CD4-positive, alpha-beta T cell (primary cell): Measurements from ENCODE around the gene CCDC136. TPM values are rescaled to one million over a fixed set of nuclear protein-coding genes. Genes with fewer than 3 reads are reported as not detected.

Experiments used
- ATAC-seq: fragments of 200-7000 bp; cut with Tn5 transposase; one replicate; pipeline ENCODE4 v1.10.0; 2022; ENCODE audit warnings: mild to moderate bottlenecking; ENCODE audit not compliant: poor library complexity
- CTCF ChIA-PET: fragments of 350-600 bp; sonication (Branson Sonifier 250); formaldehyde crosslinking; loops from one replicate; lab custom pipeline; 2021; ENCODE audit warnings: antibody characterized with exemption, inconsistent platforms; lab: Charles Lee
- POLR2A ChIA-PET: fragments of 350-600 bp; sonication (Branson Sonifier 250); formaldehyde crosslinking; loops from one replicate; lab custom pipeline; 2021; ENCODE audit warnings: antibody characterized with exemption, inconsistent platforms; lab: Charles Lee
- DNase-seq, 14 experiments: peaks; one replicate each; pipeline ENCODE4 v3.0.0-alpha.2; 2013 to 2020; ENCODE audit warnings: mixed read lengths in 2 of 14
- H3K27ac ChIP-seq, 2 donors: one replicate each; pipeline versions ENCODE4 v1.5.1 to v1.7.0; 2013; ENCODE audit warnings: low read length in 2 of 2, low read depth in 1 of 2, mild to moderate bottlenecking in 1 of 2
- H3K27me3 ChIP-seq, 2 experiments: 1 replicate in 1 of 2; 2 replicates in 1 of 2; pipeline versions ENCODE4 v1.6.1 to v1.7.0; 2013; ENCODE audit warnings: low read length in 2 of 2, control low read depth in 1 of 2, mild to moderate bottlenecking in 1 of 2, moderate library complexity in 1 of 2; ENCODE audit not compliant: insufficient read depth in 2 of 2, control insufficient read depth in 1 of 2
- H3K36me3 ChIP-seq: one replicate; pipeline ENCODE4 v1.6.1; 2013; ENCODE audit warnings: low read length, control low read depth; ENCODE audit not compliant: insufficient read depth
- H3K4me1 ChIP-seq: one replicate; pipeline ENCODE4 v1.6.1; 2013; ENCODE audit warnings: low read length, control low read depth; ENCODE audit not compliant: insufficient read depth
- H3K4me3 ChIP-seq: one replicate; pipeline ENCODE4 v1.5.1; 2013; ENCODE audit warnings: mild to moderate bottlenecking, low read length, moderate library complexity
- H3K9me3 ChIP-seq, 2 experiments: 1 replicate in 1 of 2; 2 replicates in 1 of 2; pipeline versions ENCODE4 v1.6.1 to v1.7.0; 2013; ENCODE audit warnings: low read length in 2 of 2, mild to moderate bottlenecking in 2 of 2, control low read depth in 1 of 2, moderate library complexity in 1 of 2; ENCODE audit not compliant: control insufficient read depth in 1 of 2, insufficient read depth in 1 of 2
- H3K27ac Mint-ChIP-seq: one replicate; pipeline ENCODE4 v1.8.0; 2020; ENCODE audit warnings: mixed read lengths
- H3K27me3 Mint-ChIP-seq: one replicate; pipeline ENCODE4 v1.8.0; 2021; ENCODE audit warnings: mixed read lengths
- H3K36me3 Mint-ChIP-seq: one replicate; pipeline ENCODE4 v1.8.0; 2021; ENCODE audit warnings: low read depth, mixed read lengths
- H3K4me1 Mint-ChIP-seq: one replicate; pipeline ENCODE4 v1.8.0; 2021; ENCODE audit warnings: low read depth, mixed read lengths
- H3K4me3 Mint-ChIP-seq: one replicate; pipeline ENCODE4 v1.8.0; 2020; ENCODE audit warnings: mild to moderate bottlenecking, mixed read lengths
- H3K9me3 Mint-ChIP-seq: one replicate; pipeline ENCODE4 v1.8.0; 2020; ENCODE audit warnings: mixed read lengths
- intact Hi-C, 2 experiments: fragments of 100-400 bp; cut with DNase I in 1 of 2; cut with micrococcal nuclease in 1 of 2; formaldehyde crosslinking; loops; one replicate each; pipeline versions ENCODE4 v1.15.1 to v1.9.0; 2023 to 2025; cut with DNase I, micrococcal nuclease
- total RNA-seq, 174 experiments: library from RNA in 2 of 174; stranded (reverse) in 2 of 174; gene quantifications; one replicate each; pipeline ENCODE4 v1.2.3 and lab custom pipeline; 2021 to 2026
- TF ChIP-seq, protein P1 (sequence below): fragments of 200-600 bp; IDR thresholded peaks from one replicate; pipeline ENCODE4 v1.8.0; 2022; ENCODE audit warnings: antibody characterized with exemption, mild to moderate bottlenecking

CCDC136 gene
- total RNA-seq, 2 experiments from 2014 or later, result 4.5 to 4.9 TPM

DNA sequence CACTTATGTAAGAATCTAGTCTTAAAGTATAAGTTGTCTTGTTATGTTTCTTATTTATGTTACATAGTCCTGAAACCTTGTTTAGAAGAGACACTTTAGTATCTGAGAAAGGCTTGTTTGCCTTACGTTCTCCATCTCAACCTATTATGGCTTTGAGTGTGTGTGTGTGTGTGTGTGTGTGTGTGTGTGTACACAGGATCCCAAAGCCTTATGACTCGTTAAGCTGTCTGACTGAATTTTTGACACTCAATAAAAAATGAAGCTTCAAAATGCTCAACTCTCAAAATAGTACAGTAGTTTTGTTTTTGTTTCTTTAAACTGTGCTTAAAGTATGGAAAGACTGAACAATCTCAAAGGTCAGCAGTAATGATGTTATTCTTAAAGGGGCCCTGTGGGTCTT lies 34.6 kb upstream of the CCDC136 start:
- no peaks in the 10 kb centered on the region for H3K9me3 Mint-ChIP-seq
- peaks cover 91% of the 10 kb centered on the region for H3K36me3 Mint-ChIP-seq
- intact Hi-C loops, result no loop called here
- no peak overlapping the region for H3K27ac Mint-ChIP-seq
- TF ChIP-seq, protein P1, sequence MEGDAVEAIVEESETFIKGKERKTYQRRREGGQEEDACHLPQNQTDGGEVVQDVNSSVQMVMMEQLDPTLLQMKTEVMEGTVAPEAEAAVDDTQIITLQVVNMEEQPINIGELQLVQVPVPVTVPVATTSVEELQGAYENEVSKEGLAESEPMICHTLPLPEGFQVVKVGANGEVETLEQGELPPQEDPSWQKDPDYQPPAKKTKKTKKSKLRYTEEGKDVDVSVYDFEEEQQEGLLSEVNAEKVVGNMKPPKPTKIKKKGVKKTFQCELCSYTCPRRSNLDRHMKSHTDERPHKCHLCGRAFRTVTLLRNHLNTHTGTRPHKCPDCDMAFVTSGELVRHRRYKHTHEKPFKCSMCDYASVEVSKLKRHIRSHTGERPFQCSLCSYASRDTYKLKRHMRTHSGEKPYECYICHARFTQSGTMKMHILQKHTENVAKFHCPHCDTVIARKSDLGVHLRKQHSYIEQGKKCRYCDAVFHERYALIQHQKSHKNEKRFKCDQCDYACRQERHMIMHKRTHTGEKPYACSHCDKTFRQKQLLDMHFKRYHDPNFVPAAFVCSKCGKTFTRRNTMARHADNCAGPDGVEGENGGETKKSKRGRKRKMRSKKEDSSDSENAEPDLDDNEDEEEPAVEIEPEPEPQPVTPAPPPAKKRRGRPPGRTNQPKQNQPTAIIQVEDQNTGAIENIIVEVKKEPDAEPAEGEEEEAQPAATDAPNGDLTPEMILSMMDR, result no peak
- H3K4me1 ChIP-seq, result no peaks in the 10 kb centered on the region
- no peak overlapping the region for H3K4me3 Mint-ChIP-seq
- H3K36me3 ChIP-seq, result peaks cover 71% of the 10 kb centered on the region
- no peak overlapping the region for H3K4me3 ChIP-seq
- H3K27me3 Mint-ChIP-seq, result no peaks in the 10 kb centered on the region
- POLR2A ChIA-PET, result no interaction called here
- no peaks in the 10 kb centered on the region for H3K9me3 ChIP-seq
- H3K4me1 Mint-ChIP-seq, result peaks cover 4% of the 10 kb centered on the region
- DNase-seq, result no peak
- no peak for ATAC-seq
- no peaks in the 10 kb centered on the region for H3K27me3 ChIP-seq
- no peak overlapping the region for H3K27ac ChIP-seq
- CTCF ChIA-PET, result interaction anchor here (1.6 kb wide), 1 partner anchor 79 kb away, joined by 3 read pairs; no protein-coding TSS in a partner anchor

DNA sequence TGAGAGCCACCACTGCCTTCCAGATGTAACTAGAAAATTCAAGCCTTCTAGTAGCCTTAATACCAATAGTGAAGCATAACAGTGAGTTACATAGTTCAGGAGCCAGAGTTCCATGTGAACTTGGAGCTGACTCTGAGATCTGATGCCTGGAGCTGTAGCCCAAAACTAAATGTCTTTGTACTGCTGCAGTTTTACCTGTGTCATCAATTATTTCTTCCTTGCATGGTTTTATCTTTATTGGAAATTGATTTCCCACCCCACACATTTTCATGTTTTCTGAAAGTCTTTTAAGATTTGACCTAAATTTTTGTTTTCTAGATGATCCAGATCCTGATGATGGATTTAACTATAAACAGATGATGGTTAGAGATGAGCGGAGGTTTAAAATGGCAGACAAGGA lies 33.2 kb upstream of the CCDC136 start:
- H3K27me3 Mint-ChIP-seq, result no peaks in the 10 kb centered on the region
- Histone ChIP-seq H3K4me3 (no peak overlapping the region), H3K27ac (no peak overlapping the region), H3K4me1 (no peaks in the 10 kb centered on the region), H3K27me3 (no peaks in the 10 kb centered on the region), H3K36me3 (peaks cover 59% of the 10 kb centered on the region), H3K9me3 (no peaks in the 10 kb centered on the region)
- no peaks in the 10 kb centered on the region for H3K9me3 Mint-ChIP-seq
- no peak overlapping the region for H3K4me3 Mint-ChIP-seq
- intact Hi-C loops, result no loop called here
- DNase-seq (no peak), ATAC-seq (no peak)
- CTCF ChIA-PET, result no interaction called here
- no peak overlapping the region for H3K27ac Mint-ChIP-seq
- TF ChIP-seq, protein P1, result no peak
- peaks cover 87% of the 10 kb centered on the region for H3K36me3 Mint-ChIP-seq
- H3K4me1 Mint-ChIP-seq, result peaks cover 4% of the 10 kb centered on the region
- POLR2A ChIA-PET, result no interaction called here

DNA sequence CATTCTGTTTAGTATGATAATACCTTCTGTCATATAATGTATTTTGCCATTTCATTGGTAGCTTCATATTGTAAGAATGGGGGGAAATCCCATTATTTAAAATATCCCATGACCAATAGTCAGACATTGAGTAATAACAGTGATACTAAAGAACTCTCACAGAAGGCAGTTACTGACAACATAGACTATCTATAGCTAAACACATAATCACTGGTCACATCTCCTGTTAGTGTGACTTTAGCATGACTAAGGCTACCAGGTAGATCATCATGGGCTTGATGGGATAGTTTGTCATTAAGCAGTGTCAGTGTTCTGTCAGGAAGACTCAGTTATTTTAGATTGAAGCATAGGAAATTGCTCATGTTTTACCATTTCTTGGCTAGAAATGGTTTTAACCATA lies 32.5 kb upstream of the CCDC136 start:
- peaks cover 53% of the 10 kb centered on the region for H3K36me3 ChIP-seq
- POLR2A ChIA-PET, result no interaction called here

More for the DNA sequence above, 32.5 kb upstream of the CCDC136 start:
- TF ChIP-seq, protein P1, result no peak
- Mint-ChIP-seq H3K27me3 (no peaks in the 10 kb centered on the region), H3K36me3 (peaks cover 82% of the 10 kb centered on the region), H3K4me1 (peaks cover 4% of the 10 kb centered on the region), H3K27ac (no peak overlapping the region), H3K4me3 (no peak overlapping the region), H3K9me3 (no peaks in the 10 kb centered on the region)
- H3K27ac ChIP-seq, result no peak overlapping the region
- H3K4me3 ChIP-seq, result no peak overlapping the region
- intact Hi-C loops, result no loop called here
- no peak for DNase-seq
- no peaks in the 10 kb centered on the region for H3K4me1 ChIP-seq
- H3K9me3 ChIP-seq, result no peaks in the 10 kb centered on the region
- CTCF ChIA-PET, result no interaction called here
- H3K27me3 ChIP-seq, result no peaks in the 10 kb centered on the region
- ATAC-seq, result no peak
